IMR-90 (cell line): ENCODE data around the gene PDCL2. TPM values are rescaled to one million over a fixed set of nuclear protein-coding genes. Genes with fewer than 3 reads are reported as not detected.

ENCODE experiments used
- ATAC-seq: fragments of 200-7000 bp; cut with Tn5 transposase; 2 replicates; pipeline ENCODE4 v1.9.1; 2020; ENCODE audit warnings: low read depth, mild to moderate bottlenecking, moderate library complexity
- BruUV-seq: library from RNA; stranded (reverse); fragments of 400-500 nt; replicated peaks from 2 replicates; lab custom pipeline; 2021; lab: Mats Ljungman, UMichigan
- CTCF ChIA-PET: fragments of 300-600 bp; formaldehyde crosslinking; extraction: SDS; loops from one replicate; lab custom pipeline; 2021; ENCODE audit warnings: antibody characterized with exemption; lab: Yijun Ruan, JAX
- POLR2A ChIA-PET: fragments of 300-600 bp; sonication (Branson Sonifier 250); formaldehyde crosslinking; loops from one replicate; lab custom pipeline; 2022; ENCODE audit warnings: antibody characterized with exemption; ENCODE audit not compliant: unreplicated experiment; lab: Charles Lee
- DNase-seq: peaks from one replicate; pipeline ENCODE4 v3.0.0; 2013
- H2AFZ ChIP-seq: replicated peaks from 2 replicates; pipeline ENCODE3; 2013; ENCODE audit warnings: low read length, mild to moderate bottlenecking; ENCODE audit not compliant: poor library complexity
- H2AK5ac ChIP-seq: 2 replicates; pipeline ENCODE4 v1.6.1; 2013; ENCODE audit warnings: low read depth, low read length, inconsistent platforms
- H2AK9ac ChIP-seq: replicated peaks from 2 replicates; pipeline ENCODE3; 2013; ENCODE audit warnings: mild to moderate bottlenecking, low read depth, low read length, moderate library complexity; ENCODE audit not compliant: poor library complexity
- H2BK120ac ChIP-seq: 2 replicates; pipeline ENCODE4 v1.6.1; 2013; ENCODE audit warnings: low read depth, low read length, inconsistent platforms
- H2BK15ac ChIP-seq: 3 replicates; pipeline ENCODE4 v1.6.1; 2013; ENCODE audit warnings: low read depth, low read length, inconsistent platforms
- H2BK20ac ChIP-seq: 2 replicates; pipeline ENCODE4 v1.6.1; 2013; ENCODE audit warnings: low read depth, mild to moderate bottlenecking, inconsistent platforms, low read length, moderate library complexity
- H2BK5ac ChIP-seq: 2 replicates; pipeline ENCODE4 v1.6.1; 2013; ENCODE audit warnings: mild to moderate bottlenecking, low read depth, low read length, inconsistent platforms; ENCODE audit not compliant: poor library complexity, severe bottlenecking
- H3K14ac ChIP-seq: replicated peaks from 2 replicates; pipeline ENCODE4 v1.6.1; 2013; ENCODE audit warnings: low read depth, low read length, inconsistent platforms
- H3K18ac ChIP-seq: 2 replicates; pipeline ENCODE4 v1.6.1; 2013; ENCODE audit warnings: low read depth, low read length, control low read depth
- H3K23ac ChIP-seq: 2 replicates; pipeline ENCODE4 v1.6.1; 2013; ENCODE audit warnings: low read depth, low read length, inconsistent platforms
- H3K27ac ChIP-seq: 2 replicates; pipeline ENCODE4 v1.5.1; 2013; ENCODE audit warnings: mild to moderate bottlenecking, control low read depth, low read length; ENCODE audit not compliant: insufficient read depth
- H3K27me3 ChIP-seq: 2 replicates; pipeline ENCODE4 v1.6.1; 2013; ENCODE audit warnings: low read length; ENCODE audit not compliant: control insufficient read depth, insufficient read depth
- H3K36me3 ChIP-seq: 2 replicates; pipeline ENCODE4 v1.6.1; 2013; ENCODE audit warnings: low read length, mixed read lengths; ENCODE audit not compliant: control insufficient read depth, insufficient read depth
- H3K4ac ChIP-seq: 2 replicates; pipeline ENCODE4 v1.6.1; 2013; ENCODE audit warnings: low read depth, low read length, inconsistent platforms
- H3K4me1 ChIP-seq: 2 replicates; pipeline ENCODE4 v1.6.1; 2013; ENCODE audit warnings: low read length, mixed read lengths; ENCODE audit not compliant: control insufficient read depth, insufficient read depth
- H3K4me2 ChIP-seq: 2 replicates; pipeline ENCODE4 v1.6.1; 2013; ENCODE audit warnings: low read depth, mild to moderate bottlenecking, control low read depth, low read length, moderate library complexity
- H3K4me3 ChIP-seq: 2 replicates; pipeline ENCODE4 v1.5.1; 2013; ENCODE audit warnings: low read depth, mild to moderate bottlenecking, control low read depth, low read length, moderate library complexity; ENCODE audit not compliant: insufficient read depth
- H3K56ac ChIP-seq: 2 replicates; pipeline ENCODE4 v1.6.1; 2013; ENCODE audit warnings: low read length, inconsistent platforms; ENCODE audit not compliant: insufficient read depth; ENCODE audit errors: extremely low read depth
- H3K79me1 ChIP-seq, 2 experiments: 2 replicates each; pipeline ENCODE4 v1.6.1; 2013; ENCODE audit warnings: low read length in 2 of 2, inconsistent platforms in 1 of 2, low read depth in 1 of 2
- H3K9ac ChIP-seq: 2 replicates; pipeline ENCODE4 v1.6.1; 2013; ENCODE audit warnings: low read depth, low read length, control low read depth
- H3K9me1 ChIP-seq: 2 replicates; pipeline ENCODE4 v1.6.1; 2013; ENCODE audit warnings: low read length, inconsistent platforms; ENCODE audit not compliant: insufficient read depth
- H3K9me3 ChIP-seq: 2 replicates; pipeline ENCODE4 v1.6.1; 2013; ENCODE audit warnings: low read length; ENCODE audit not compliant: control insufficient read depth, insufficient read depth
- H4K20me1 ChIP-seq: 2 replicates; pipeline ENCODE4 v1.6.1; 2013; ENCODE audit warnings: low read length, inconsistent platforms; ENCODE audit not compliant: insufficient read depth
- H4K5ac ChIP-seq: 2 replicates; pipeline ENCODE4 v1.6.1; 2013; ENCODE audit warnings: mild to moderate bottlenecking, low read depth, low read length, control low read depth
- H4K8ac ChIP-seq, 2 experiments: 2 replicates each; pipeline ENCODE4 v1.6.1; 2013; ENCODE audit warnings: low read depth in 2 of 2, low read length in 2 of 2, control low read depth in 1 of 2, inconsistent platforms in 1 of 2
- H4K91ac ChIP-seq: 2 replicates; pipeline ENCODE4 v1.6.1; 2013; ENCODE audit warnings: low read depth, low read length, inconsistent platforms; ENCODE audit not compliant: insufficient read depth
- MAZ ChIP-seq: IDR thresholded peaks from 2 replicates; pipeline ENCODE4 v1.6.1; 2012; ENCODE audit warnings: low read depth, mild to moderate bottlenecking, low read length, improper control_type of control experiment, moderate library complexity, borderline replicate concordance
- RFX5 ChIP-seq: IDR thresholded peaks from 2 replicates; pipeline ENCODE4 v1.8.0; 2012; ENCODE audit warnings: low read depth, mild to moderate bottlenecking, low read length, moderate library complexity
- WGBS, 2 experiments: methylation state at CpG; one replicate each; pipeline versions ENCODE4 v1.1.5 to v1.1.7; 2013; ENCODE audit warnings: missing lambda C conversion rate in 2 of 2; ENCODE audit not compliant: insufficient read length in 1 of 2; ENCODE audit errors: extremely low coverage in 2 of 2; 5-methylcytosine and 5-hydroxymethylcytosine counted together
- dilution Hi-C: fragments of 300-500 bp; cut with HindIII; formaldehyde crosslinking; loops from one replicate; pipeline ENCODE4 v1.14.3; 2018; ENCODE audit warnings: low sequenced_read_pairs; ENCODE audit not compliant: unreplicated experiment
- in situ Hi-C: fragments of 300-500 bp; cut with MboI; formaldehyde crosslinking; loops from 3 replicates; pipeline ENCODE4 v1.14.3; 2019; ENCODE audit warnings: low sequenced_read_pairs, inconsistent platforms, mixed read lengths
- intact Hi-C: fragments of 100-400 bp; cut with micrococcal nuclease; formaldehyde crosslinking; loops from 2 replicates; pipeline ENCODE4 v1.10.0; 2022
- polyA plus RNA-seq, 3 experiments: library from polyadenylated mRNA; depleted of rRNA; stranded (reverse); fragments of >200 nt; gene quantifications; 2 replicates each; pipeline ENCODE4 v1.2.3, GENCODE V29; 2012; ENCODE audit warnings: low replicate concordance in 1 of 3
- total RNA-seq: library from RNA; depleted of rRNA; stranded (reverse); fragments of >200 nt; gene quantifications from 2 replicates; pipeline ENCODE4 v1.2.3, GENCODE V29; 2012

Gene PDCL2
- total and polyA plus RNA-seq, 2 of the 4 experiments (the other 2 are of a cell fraction) = not detected

DNA sequence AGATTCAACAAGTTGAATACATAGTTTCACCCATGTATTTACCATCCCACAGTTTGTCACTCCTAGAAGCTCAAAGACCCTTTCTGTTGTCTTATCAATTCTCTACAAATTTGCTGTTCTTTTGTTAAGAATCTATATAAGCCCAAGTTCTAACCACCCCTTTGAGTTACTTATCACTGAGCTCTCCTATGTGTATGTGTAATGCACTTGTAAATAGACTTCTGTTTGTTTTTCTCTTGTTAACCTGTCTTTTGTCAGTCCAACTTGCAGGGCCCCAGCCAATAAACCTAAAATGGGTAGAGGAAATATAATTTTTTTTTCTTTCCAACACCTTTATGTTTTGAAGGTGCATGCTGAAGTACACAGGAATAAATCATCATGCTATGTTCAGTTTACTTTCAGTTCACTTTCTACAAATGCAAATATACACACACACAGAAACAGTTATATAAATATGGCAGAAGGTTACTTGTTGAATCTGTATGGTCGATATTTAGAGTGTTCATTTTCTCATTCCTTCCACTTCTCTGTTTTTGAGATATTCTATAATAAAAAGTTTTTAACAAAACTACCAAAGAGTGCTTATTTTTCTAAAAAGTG lies 23.0 kb downstream of the PDCL2 start:
- H3K79me1 ChIP-seq = no peaks in the 10 kb centered on the region
- H3K23ac ChIP-seq = no peak overlapping the region
- H3K4me1 ChIP-seq = no peaks in the 10 kb centered on the region
- H4K8ac ChIP-seq = no peak overlapping the region
- H3K27ac ChIP-seq = no peak overlapping the region
- intact Hi-C loops = no loop called here
- no peak overlapping the region for H4K5ac ChIP-seq
- H3K9me3 ChIP-seq = no peaks in the 10 kb centered on the region
- no peak overlapping the region for H2BK20ac ChIP-seq
- no peak overlapping the region for H2AFZ ChIP-seq
- H4K20me1 ChIP-seq = no peaks in the 10 kb centered on the region
- no TSS peak for BruUV-seq
- ChIA-PET CTCF (no interaction called here), POLR2A (no interaction called here)
- no peaks in the 10 kb centered on the region; the same call in 1 of the 2 replicates for H3K27me3 ChIP-seq
- no peak overlapping the region for H3K18ac ChIP-seq
- no peak overlapping the region for H3K14ac ChIP-seq
- H2AK9ac ChIP-seq = no peak overlapping the region
- H3K4me2 ChIP-seq = no peak overlapping the region
- H3K9me1 ChIP-seq = no peaks in the 10 kb centered on the region
- no peak overlapping the region for H3K4ac ChIP-seq
- H2BK120ac ChIP-seq = no peak overlapping the region
- dilution Hi-C loops = no loop called here
- H3K36me3 ChIP-seq = no peaks in the 10 kb centered on the region
- H2BK15ac ChIP-seq = no peak overlapping the region
- no peak overlapping the region for H3K9ac ChIP-seq
- ATAC-seq (no peak), DNase-seq (no peak)
- no CpG with 5 or more reads among the region's 1 CpG for WGBS, 2 experiments
- H3K56ac ChIP-seq = no peak overlapping the region
- H2AK5ac ChIP-seq = no peak overlapping the region
- H2BK5ac ChIP-seq = no peak overlapping the region
- in situ Hi-C loops = loop anchor here (25.0 kb wide), 1 partner anchor 557 kb away; no protein-coding TSS in a partner anchor
- no peak overlapping the region for H3K4me3 ChIP-seq
- H4K91ac ChIP-seq = no peak overlapping the region
- TF ChIP-seq RFX5 (no peak), MAZ (no peak)
